ENCODE measurements around the gene UBE2Z.

GRCh38 chr17:48928876-48929811, 20.9 kb downstream of the UBE2Z start:
- TF ChIP-seq POU2F2 (IDR thresholded peaks at IDR 0.05; ENCODE audit: low read depth, low read length) (no peak), POLR2AphosphoS5 (IDR thresholded peaks at IDR 0.05; ENCODE audit: low read depth, low read length) (peak; percentile 28; the same call in 1 of the 2 replicates), POLR2A (IDR thresholded peaks at IDR 0.05; ENCODE audit: low read depth, low read length) (peak; percentile 37; the same call in 1 of the 2 replicates), SPI1 (IDR thresholded peaks at IDR 0.05; ENCODE audit: low read depth, low read length) (peak; percentile 31; the same call in 1 of the 2 replicates), PAX5 (IDR thresholded peaks at IDR 0.05; ENCODE audit: insufficient read depth, low read length, severe bottlenecking) (no peak)
